GM12892 (cell line): ENCODE data around the gene COL6A6.

Experiments used
- POLR2A ChIP-seq: IDR thresholded peaks from 2 replicates; pipeline ENCODE4 v1.6.1; 2011; ENCODE audit warnings: low read depth, low read length, control low read depth
- POLR2AphosphoS5 ChIP-seq: IDR thresholded peaks from 2 replicates; pipeline ENCODE4 v1.6.1; 2011; ENCODE audit warnings: low read depth, low read length, control low read depth

- no peak for TF ChIP-seq POLR2A
- TF ChIP-seq POLR2AphosphoS5: no peak
Observed at GRCh38 chr3:130491431-130491830, 25.5 kb upstream of the COL6A6 start.
